Activated T-helper 2 cell treated with anti-CD3 and anti-CD28 coated beads, Interferon-gamma antibody, Interleukin-2, Interleukin-4, amounts not matched to agents 10 μg/mL and 5 μg/mL and 100 μg/mL, durations not matched to agents 14 hours and 24 hours and 36 hours (primary cell): Measurements from ENCODE around the gene MEIS3. TPM values are rescaled to one million over a fixed set of nuclear protein-coding genes. Genes with fewer than 3 reads are reported as not detected.
"Not testable (repeated sequence)": the region's sequence is repeated elsewhere in the genome, so short reads cannot be mapped to it uniquely, and the experiment has no call there.

Source experiments
- DNase-seq: peaks from one replicate; pipeline ENCODE4 v3.0.0; 2021; ENCODE audit warnings: low spot score
- H3K27ac Mint-ChIP-seq: one replicate; pipeline ENCODE4 v1.8.0; 2021; ENCODE audit warnings: mixed read lengths
- H3K27me3 Mint-ChIP-seq: one replicate; pipeline ENCODE4 v1.8.0; 2021; ENCODE audit warnings: low read depth, mixed read lengths
- H3K36me3 Mint-ChIP-seq: one replicate; pipeline ENCODE4 v1.8.0; 2021; ENCODE audit warnings: low read depth, mixed read lengths
- H3K4me1 Mint-ChIP-seq: one replicate; pipeline ENCODE4 v1.8.0; 2021; ENCODE audit warnings: low read depth, mixed read lengths
- H3K4me3 Mint-ChIP-seq: one replicate; pipeline ENCODE4 v1.8.0; 2021; ENCODE audit warnings: low read depth, mild to moderate bottlenecking, moderate library complexity, mixed read lengths
- H3K9me3 Mint-ChIP-seq: one replicate; pipeline ENCODE4 v1.8.0; 2021; ENCODE audit warnings: mixed read lengths
- intact Hi-C: fragments of 100-400 bp; cut with micrococcal nuclease; formaldehyde crosslinking; loops from one replicate; pipeline ENCODE4 v1.15.1; 2023
- total RNA-seq: library from RNA; stranded (reverse); gene quantifications from 2 replicates; pipeline ENCODE4 v1.2.3, GENCODE V29; 2022

The MEIS3 gene
- total RNA-seq, 1 donor from 2014 or later, result 0.16 TPM

GRCh38 chr19:47418692-47419029 lies 666 bp downstream of the MEIS3 start:
- Mint-ChIP-seq H3K9me3 (no peaks in the 10 kb centered on the region), H3K36me3 (no peaks in the 10 kb centered on the region), H3K27ac (no peak overlapping the region), H3K4me3 (peak overlapping the region; percentile 54), H3K27me3 (peaks cover 75% of the 10 kb centered on the region), H3K4me1 (peaks cover 12% of the 10 kb centered on the region)
- intact Hi-C loops, result no loop called here
- DNase-seq, result no peak

GRCh38 chr19:47417746-47418691 lies 1.3 kb downstream of the MEIS3 start:
- intact Hi-C loops, result no loop called here
- H3K4me3 Mint-ChIP-seq, result peak overlapping the region; percentile 54
- peaks cover 12% of the 10 kb centered on the region for H3K4me1 Mint-ChIP-seq
- H3K27ac Mint-ChIP-seq, result no peak overlapping the region
- no peaks in the 10 kb centered on the region for H3K9me3 Mint-ChIP-seq
- peaks cover 72% of the 10 kb centered on the region for H3K27me3 Mint-ChIP-seq
- DNase-seq, result no peak
- no peaks in the 10 kb centered on the region for H3K36me3 Mint-ChIP-seq

GRCh38 chr19:47417107-47417745 lies 2.1 kb downstream of the MEIS3 start:
- no peak overlapping the region for H3K4me3 Mint-ChIP-seq
- H3K9me3 Mint-ChIP-seq, result no peaks in the 10 kb centered on the region
- no peak overlapping the region for H3K27ac Mint-ChIP-seq
- H3K36me3 Mint-ChIP-seq, result no peaks in the 10 kb centered on the region
- H3K4me1 Mint-ChIP-seq, result peaks cover 4% of the 10 kb centered on the region
- intact Hi-C loops, result no loop called here
- no peak for DNase-seq
- peaks cover 64% of the 10 kb centered on the region for H3K27me3 Mint-ChIP-seq

DNA sequence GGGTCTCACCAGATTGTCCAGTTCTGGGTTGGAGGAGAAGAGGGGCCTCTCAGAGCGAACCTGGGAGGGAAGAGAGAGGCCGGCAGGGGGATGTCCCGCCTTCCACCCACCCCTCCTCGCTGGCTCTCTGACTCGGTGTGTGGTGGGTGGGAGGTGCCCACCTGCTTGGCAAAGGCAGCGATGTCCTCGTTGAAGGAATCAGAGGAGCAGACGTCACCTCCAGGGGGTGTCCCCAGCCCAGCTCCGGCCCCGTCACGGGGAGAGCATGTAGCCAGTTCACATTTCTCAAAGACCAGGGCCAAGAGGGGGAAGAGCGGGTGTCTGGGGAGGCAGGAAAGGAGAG lies 2.7 kb downstream of the MEIS3 start:
- H3K4me3 Mint-ChIP-seq, result no peak overlapping the region

GRCh38 chr19:47415953-47416642 lies 3.2 kb downstream of the MEIS3 start:
- no peak for DNase-seq
- Mint-ChIP-seq H3K4me1 (peaks cover 3% of the 10 kb centered on the region), H3K27ac (no peak overlapping the region), H3K9me3 (no peaks in the 10 kb centered on the region), H3K27me3 (peaks cover 56% of the 10 kb centered on the region), H3K4me3 (no peak overlapping the region), H3K36me3 (no peaks in the 10 kb centered on the region)
- intact Hi-C loops, result no loop called here

More for the DNA sequence above, 2.7 kb downstream of the MEIS3 start:
- DNase-seq, result no peak
- Mint-ChIP-seq H3K27ac (no peak overlapping the region), H3K36me3 (no peaks in the 10 kb centered on the region), H3K4me1 (peaks cover 3% of the 10 kb centered on the region), H3K9me3 (no peaks in the 10 kb centered on the region), H3K27me3 (peaks cover 61% of the 10 kb centered on the region)
- intact Hi-C loops, result no loop called here

DNA sequence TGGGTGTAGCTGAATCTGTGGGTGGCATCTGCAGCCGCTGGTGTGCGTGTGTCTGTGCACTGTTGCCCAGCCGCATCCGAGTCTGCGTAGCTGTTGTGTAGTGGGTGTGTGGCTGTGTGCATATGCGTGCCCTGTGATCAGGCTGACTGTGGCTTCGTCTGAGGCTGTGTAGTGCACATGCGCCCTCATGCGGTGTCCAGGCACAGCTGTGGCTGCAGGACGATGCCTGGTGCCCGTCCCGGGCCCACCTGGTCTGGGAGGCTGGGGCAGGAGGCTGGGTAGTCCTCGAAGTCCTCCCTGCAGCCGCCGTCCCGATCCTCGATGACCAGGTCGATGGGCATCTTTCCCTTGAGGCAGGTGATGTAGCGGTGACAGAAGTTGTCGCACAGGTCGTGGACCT lies 4.9 kb downstream of the MEIS3 start:
- Mint-ChIP-seq H3K27ac (no peak overlapping the region), H3K36me3 (no peaks in the 10 kb centered on the region), H3K4me3 (no peak overlapping the region), H3K9me3 (no peaks in the 10 kb centered on the region), H3K27me3 (peaks cover 40% of the 10 kb centered on the region), H3K4me1 (peaks cover 3% of the 10 kb centered on the region)
- no peak for DNase-seq
- intact Hi-C loops, result no loop called here

- Mint-ChIP-seq H3K4me3 (no peak overlapping the region), H3K4me1 (peaks cover 3% of the 10 kb centered on the region), H3K27ac (no peak overlapping the region), H3K36me3 (no peaks in the 10 kb centered on the region), H3K27me3 (peaks cover 44% of the 10 kb centered on the region), H3K9me3 (no peaks in the 10 kb centered on the region)
- no peak for DNase-seq
- intact Hi-C loops, result no loop called here
Observed at GRCh38 chr19:47413941-47414340, 5.4 kb downstream of the MEIS3 start.

DNA sequence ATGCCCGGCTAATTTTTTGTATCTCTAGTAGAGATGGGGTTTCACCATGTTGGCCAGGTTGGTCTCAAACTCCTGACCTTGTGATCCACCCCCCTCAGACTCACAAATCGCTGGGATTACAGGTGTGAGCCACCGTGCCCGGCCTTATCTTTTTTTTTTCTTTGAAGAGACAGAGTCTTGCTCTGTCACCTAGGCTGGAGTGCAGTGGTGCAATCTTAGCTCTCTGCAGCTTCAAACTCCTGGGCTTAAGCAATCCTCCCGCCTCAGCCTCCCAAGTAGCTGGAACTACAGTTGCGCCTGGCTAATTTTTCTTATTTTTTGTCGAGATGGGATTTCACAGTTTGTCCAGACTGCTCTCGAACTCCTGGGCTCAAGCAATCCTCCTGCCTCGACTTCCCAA lies 7.6 kb downstream of the MEIS3 start:
- H3K27ac Mint-ChIP-seq, H3K4me3 Mint-ChIP-seq, H3K4me1 Mint-ChIP-seq, H3K36me3 Mint-ChIP-seq, DNase-seq, H3K9me3 Mint-ChIP-seq, intact Hi-C loops: not testable (repeated sequence)
- H3K27me3 Mint-ChIP-seq, result peaks cover 29% of the 10 kb centered on the region

DNA sequence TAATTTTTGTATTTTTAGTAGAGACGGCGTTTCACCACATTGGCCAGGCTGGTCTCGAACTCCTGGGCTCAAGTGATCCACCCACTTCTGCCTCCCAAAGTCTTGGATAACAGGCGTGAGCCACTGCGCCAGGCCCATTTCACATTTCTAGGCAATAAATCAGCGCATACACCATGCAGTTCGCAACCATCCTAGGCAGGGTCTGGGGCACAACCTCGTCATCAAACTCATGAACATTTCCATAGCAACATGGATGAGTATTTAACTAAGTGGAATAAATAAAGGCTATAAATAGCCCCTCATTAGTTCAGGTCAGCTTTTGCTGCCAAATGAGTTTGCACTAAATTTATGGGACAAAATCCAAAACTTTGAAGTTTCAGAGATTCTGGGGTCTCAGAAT lies 8.2 kb downstream of the MEIS3 start:
- peaks cover 28% of the 10 kb centered on the region for H3K27me3 Mint-ChIP-seq
- no peaks in the 10 kb centered on the region for H3K9me3 Mint-ChIP-seq
- intact Hi-C loops, result no loop called here
- H3K27ac Mint-ChIP-seq, result no peak overlapping the region
- no peaks in the 10 kb centered on the region for H3K4me1 Mint-ChIP-seq
- no peaks in the 10 kb centered on the region for H3K36me3 Mint-ChIP-seq
- H3K4me3 Mint-ChIP-seq, result no peak overlapping the region
- DNase-seq, result no peak

DNA sequence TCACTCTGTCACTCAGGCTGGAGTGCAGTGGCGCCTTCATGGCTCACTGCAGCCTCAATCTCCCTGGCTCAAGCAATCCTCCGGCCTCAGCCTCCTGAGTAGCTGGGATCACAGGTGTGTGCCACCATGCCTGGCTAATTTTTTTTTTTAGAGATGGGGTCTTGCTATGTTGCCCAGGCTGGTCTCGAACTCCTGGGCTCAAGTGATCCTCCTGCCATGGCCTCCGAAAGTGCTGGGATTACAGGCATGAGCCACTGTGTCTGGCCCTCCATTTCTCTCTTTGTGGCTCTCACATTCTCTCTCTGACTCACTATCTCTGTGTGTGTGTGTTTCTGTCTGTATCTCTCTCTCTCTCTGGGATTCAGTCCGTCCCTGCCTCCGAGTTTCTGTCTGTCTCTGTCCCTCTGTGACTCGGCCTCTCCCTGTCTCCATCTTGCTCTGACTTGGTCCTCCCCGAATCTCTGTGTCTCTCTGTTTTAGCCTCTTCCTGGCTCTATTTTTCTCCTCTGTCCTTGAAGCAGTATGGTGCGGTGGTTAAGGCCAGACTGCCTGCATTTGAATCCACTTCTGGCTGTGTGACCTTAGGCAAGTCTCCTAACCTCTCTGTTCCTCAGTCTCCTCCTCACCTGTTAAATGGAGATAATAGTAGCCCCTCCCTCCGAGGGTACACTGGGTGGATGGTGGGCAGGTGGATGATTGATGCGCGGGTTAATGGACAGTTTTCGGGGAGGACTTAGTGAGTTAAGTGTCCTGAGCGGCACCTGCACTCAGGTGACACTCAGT lies 11.0 kb downstream of the MEIS3 start:
- H3K36me3 Mint-ChIP-seq, result no peaks in the 10 kb centered on the region
- intact Hi-C loops, result no loop called here

DNA sequence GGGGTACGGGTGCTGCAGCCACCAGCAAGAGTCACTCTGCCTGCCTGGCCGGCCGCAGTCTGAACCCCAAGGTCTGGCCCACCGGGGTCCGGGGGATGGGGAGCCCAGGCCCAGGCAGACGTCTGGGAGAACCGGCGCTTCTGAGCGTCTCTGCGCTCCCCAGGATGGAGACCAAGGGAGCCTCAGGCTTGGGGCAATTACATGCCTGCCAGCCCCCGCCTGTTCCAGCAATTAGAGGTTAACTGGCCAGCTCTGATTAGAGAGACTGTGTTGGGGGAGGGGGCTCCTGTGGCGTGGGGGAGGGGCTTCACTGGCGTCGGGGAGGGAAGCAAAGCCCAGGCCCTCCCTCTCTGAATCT lies 11.9 kb downstream of the MEIS3 start:
- no peak overlapping the region for H3K4me3 Mint-ChIP-seq
- no peak overlapping the region for H3K27ac Mint-ChIP-seq
- H3K36me3 Mint-ChIP-seq, result no peaks in the 10 kb centered on the region
- no peak for DNase-seq
- intact Hi-C loops, result no loop called here
- H3K27me3 Mint-ChIP-seq, result peaks cover 20% of the 10 kb centered on the region
- no peaks in the 10 kb centered on the region for H3K9me3 Mint-ChIP-seq
- no peaks in the 10 kb centered on the region for H3K4me1 Mint-ChIP-seq

More for the DNA sequence above, 11.0 kb downstream of the MEIS3 start:
- Mint-ChIP-seq H3K9me3 (no peaks in the 10 kb centered on the region), H3K27ac (no peak overlapping the region), H3K4me1 (no peaks in the 10 kb centered on the region), H3K4me3 (no peak overlapping the region), H3K27me3 (peaks cover 21% of the 10 kb centered on the region)
- no peak for DNase-seq

DNA sequence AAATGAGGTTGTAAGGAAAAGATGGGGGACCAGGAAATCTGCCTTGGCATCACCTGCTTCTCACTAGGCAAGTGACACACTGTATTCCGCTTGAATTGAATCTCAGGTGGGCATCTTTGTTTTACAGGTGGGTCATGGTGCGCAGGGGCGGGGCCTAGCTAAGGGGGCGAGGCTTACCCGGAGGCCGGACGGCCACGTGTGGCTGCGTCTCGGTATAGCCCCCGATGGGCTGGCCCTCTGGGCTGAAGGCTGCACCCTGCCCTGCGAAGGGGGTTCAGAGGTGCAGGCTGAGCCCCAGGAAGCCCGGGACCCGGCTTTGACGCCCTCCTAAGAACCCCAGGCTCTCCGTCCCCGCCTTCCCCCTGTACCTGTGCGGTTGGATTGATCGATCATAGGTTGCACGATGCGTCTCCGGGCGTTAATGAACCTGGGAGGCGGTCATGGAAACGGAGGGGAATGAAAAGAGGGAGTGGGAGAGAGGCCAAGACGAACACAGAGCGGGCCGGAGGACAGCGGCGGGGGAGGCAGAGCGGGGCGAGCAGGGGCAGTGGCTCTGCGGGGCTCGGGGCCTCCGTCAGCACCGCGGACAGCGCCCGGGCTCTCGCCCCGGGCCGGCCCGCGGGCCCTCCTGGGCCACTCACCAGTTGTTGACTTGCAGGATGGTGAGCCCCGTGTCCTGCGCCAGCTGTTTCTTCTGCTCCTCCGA lies 12.5 kb downstream of the MEIS3 start:
- no peak overlapping the region for H3K4me3 Mint-ChIP-seq
- no peaks in the 10 kb centered on the region for H3K9me3 Mint-ChIP-seq
- DNase-seq, result no peak
- intact Hi-C loops, result no loop called here
- no peaks in the 10 kb centered on the region for H3K4me1 Mint-ChIP-seq
- peaks cover 20% of the 10 kb centered on the region for H3K27me3 Mint-ChIP-seq
- no peak overlapping the region for H3K27ac Mint-ChIP-seq
- no peaks in the 10 kb centered on the region for H3K36me3 Mint-ChIP-seq
